Trophoblast cell (in vitro differentiated cells and primary cell): ENCODE results near the gene LRMDA.

Source experiments
- DNase-seq, 2 donors: peaks; one replicate each; pipeline ENCODE4 v3.0.0-alpha.2; 2016
- H2AFZ ChIP-seq: 2 replicates; pipeline ENCODE4 v1.6.1; 2013; ENCODE audit warnings: low read length, moderate library complexity, mild to moderate bottlenecking; ENCODE audit not compliant: insufficient read depth, poor library complexity
- H2AK5ac ChIP-seq: 2 replicates; pipeline ENCODE4 v1.6.1; 2013; ENCODE audit warnings: mild to moderate bottlenecking, low read length
- H2BK120ac ChIP-seq: 2 replicates; pipeline ENCODE4 v1.6.1; 2013; ENCODE audit warnings: low read length, mild to moderate bottlenecking, moderate library complexity; ENCODE audit not compliant: insufficient read depth, poor library complexity
- H2BK12ac ChIP-seq: 2 replicates; pipeline ENCODE4 v1.6.1; 2013; ENCODE audit warnings: mild to moderate bottlenecking, low read length, moderate library complexity
- H2BK5ac ChIP-seq: 2 replicates; pipeline ENCODE4 v1.6.1; 2013; ENCODE audit warnings: low read length, low read depth, moderate library complexity, mild to moderate bottlenecking; ENCODE audit not compliant: poor library complexity
- H3K14ac ChIP-seq: 2 replicates; pipeline ENCODE4 v1.6.1; 2013; ENCODE audit warnings: mild to moderate bottlenecking, low read length
- H3K18ac ChIP-seq: 2 replicates; pipeline ENCODE4 v1.6.1; 2013; ENCODE audit warnings: mild to moderate bottlenecking, low read length
- H3K23ac ChIP-seq: 2 replicates; pipeline ENCODE4 v1.6.1; 2013; ENCODE audit warnings: low read length
- H3K27ac ChIP-seq: 2 replicates; pipeline ENCODE4 v1.5.1; 2013; ENCODE audit warnings: low read depth, mild to moderate bottlenecking, inconsistent platforms, low read length, moderate library complexity
- H3K27me3 ChIP-seq: 2 replicates; pipeline ENCODE4 v1.6.1; 2013; ENCODE audit warnings: inconsistent platforms, mild to moderate bottlenecking, low read length, moderate library complexity; ENCODE audit not compliant: insufficient read depth
- H3K36me3 ChIP-seq, 2 experiments: 1 replicate in 1 of 2; 2 replicates in 1 of 2; pipeline ENCODE4 v1.6.1; 2013; ENCODE audit warnings: low read length in 2 of 2, mild to moderate bottlenecking in 2 of 2, moderate library complexity in 1 of 2; ENCODE audit not compliant: insufficient read depth in 2 of 2, control insufficient read depth in 1 of 2
- H3K4ac ChIP-seq: 2 replicates; pipeline ENCODE4 v1.6.1; 2013; ENCODE audit warnings: low read depth, mild to moderate bottlenecking, low read length, moderate library complexity
- H3K4me1 ChIP-seq, 2 experiments: 1 replicate in 1 of 2; 2 replicates in 1 of 2; pipeline ENCODE4 v1.6.1; 2013; ENCODE audit warnings: low read length in 2 of 2, mild to moderate bottlenecking in 2 of 2, moderate library complexity in 1 of 2; ENCODE audit not compliant: insufficient read depth in 2 of 2, control insufficient read depth in 1 of 2
- H3K4me2 ChIP-seq: 2 replicates; pipeline ENCODE4 v1.6.1; 2013; ENCODE audit warnings: inconsistent platforms, mild to moderate bottlenecking, low read length, moderate library complexity
- H3K4me3 ChIP-seq: 2 replicates; pipeline ENCODE4 v1.5.1; 2013; ENCODE audit warnings: mild to moderate bottlenecking, low read depth, low read length, inconsistent platforms
- H3K79me1 ChIP-seq: one replicate; pipeline ENCODE4 v1.6.1; 2013; ENCODE audit warnings: low read length
- H3K79me2 ChIP-seq: 2 replicates; pipeline ENCODE4 v1.6.1; 2013; ENCODE audit warnings: low read length, mild to moderate bottlenecking; ENCODE audit not compliant: control insufficient read depth, insufficient read depth, poor library complexity
- H3K9ac ChIP-seq: 2 replicates; pipeline ENCODE4 v1.6.1; 2013; ENCODE audit warnings: mild to moderate bottlenecking, low read length
- H3K9me3 ChIP-seq: 2 replicates; pipeline ENCODE4 v1.6.1; 2013; ENCODE audit warnings: low read depth, mild to moderate bottlenecking, control low read depth, inconsistent platforms, low read length; ENCODE audit not compliant: insufficient read depth
- H4K12ac ChIP-seq: 2 replicates; pipeline ENCODE4 v1.6.1; 2013; ENCODE audit warnings: low read depth, mild to moderate bottlenecking, low read length, moderate library complexity
- H4K8ac ChIP-seq: 2 replicates; pipeline ENCODE4 v1.6.1; 2013; ENCODE audit warnings: low read depth, mild to moderate bottlenecking, low read length, moderate library complexity
- H4K91ac ChIP-seq: one replicate; pipeline ENCODE4 v1.6.1; 2013; ENCODE audit warnings: low read depth, mild to moderate bottlenecking, low read length, moderate library complexity
- WGBS: extraction: QIAGEN DNeasy Blood & Tissue Kit; methylation state at CpG from one replicate; pipeline ENCODE4 v1.1.7; 2013; ENCODE audit warnings: missing lambda C conversion rate; ENCODE audit not compliant: insufficient read length, insufficient coverage; ENCODE audit errors: extremely low coverage; 5-methylcytosine and 5-hydroxymethylcytosine counted together

LRMDA gene

GRCh38 chr10:76017733-76018433, 586.5 kb downstream of the LRMDA start:
- Histone ChIP-seq H2BK120ac (no peak overlapping the region), H3K4me2 (no peak overlapping the region)
- no CpG with 5 or more reads among the region's 6 CpGs for WGBS

GRCh38 chr10:76020630-76021029, 589.2 kb downstream of the LRMDA start:
- no peak overlapping the region for H3K4me2 ChIP-seq
- no peak overlapping the region for H3K4me3 ChIP-seq
- WGBS, result no CpG with 5 or more reads among the region's 2 CpGs

More at GRCh38 chr10:76017733-76018433, 586.5 kb downstream of the LRMDA start:
- no peaks in the 10 kb centered on the region for H3K27me3 ChIP-seq
- no peak overlapping the region for H3K23ac ChIP-seq
- H4K8ac ChIP-seq, result no peak overlapping the region
- H2BK12ac ChIP-seq, result no peak overlapping the region
- DNase-seq, result no peak
- no peaks in the 10 kb centered on the region for H3K79me1 ChIP-seq
- no peak overlapping the region for H4K91ac ChIP-seq
- H2AK5ac ChIP-seq, result no peak overlapping the region
- H3K27ac ChIP-seq, result no peak overlapping the region
- H3K4me1 ChIP-seq, result no peaks in the 10 kb centered on the region
- no peaks in the 10 kb centered on the region for H3K79me2 ChIP-seq
- no peak overlapping the region for H2AFZ ChIP-seq
- no peak overlapping the region for H2BK5ac ChIP-seq
- no peak overlapping the region for H3K4me3 ChIP-seq
- H4K12ac ChIP-seq, result no peak overlapping the region
- no peak overlapping the region for H3K9ac ChIP-seq
- no peak overlapping the region for H3K14ac ChIP-seq
- no peaks in the 10 kb centered on the region for H3K36me3 ChIP-seq
- no peaks in the 10 kb centered on the region for H3K9me3 ChIP-seq
- no peak overlapping the region for H3K4ac ChIP-seq
- H3K18ac ChIP-seq, result no peak overlapping the region

GRCh38 chr10:76021398-76021797, 590.0 kb downstream of the LRMDA start:
- H4K8ac ChIP-seq, result no peak overlapping the region
- no peak overlapping the region for H3K18ac ChIP-seq
- H3K79me1 ChIP-seq, result no peaks in the 10 kb centered on the region
- H3K27me3 ChIP-seq, result no peaks in the 10 kb centered on the region
- no peak overlapping the region for H2BK5ac ChIP-seq
- H3K27ac ChIP-seq, result no peak overlapping the region
- no peak overlapping the region for H2AK5ac ChIP-seq
- WGBS, result no CpG with 5 or more reads among the region's 1 CpG
- H3K9ac ChIP-seq, result no peak overlapping the region
- H4K91ac ChIP-seq, result no peak overlapping the region
- DNase-seq, result no peak
- no peak overlapping the region for H3K23ac ChIP-seq
- no peak overlapping the region for H3K4ac ChIP-seq
- H3K14ac ChIP-seq, result no peak overlapping the region
- H2BK120ac ChIP-seq, result no peak overlapping the region
- H3K79me2 ChIP-seq, result no peaks in the 10 kb centered on the region
- no peak overlapping the region for H2AFZ ChIP-seq
- no peak overlapping the region for H4K12ac ChIP-seq
- H3K36me3 ChIP-seq, result no peaks in the 10 kb centered on the region
- no peak overlapping the region for H3K4me2 ChIP-seq
- H2BK12ac ChIP-seq, result no peak overlapping the region
- H3K9me3 ChIP-seq, result no peaks in the 10 kb centered on the region
- H3K4me3 ChIP-seq, result no peak overlapping the region
- H3K4me1 ChIP-seq, result no peaks in the 10 kb centered on the region

More at GRCh38 chr10:76020630-76021029, 589.2 kb downstream of the LRMDA start:
- no peak overlapping the region for H4K8ac ChIP-seq
- DNase-seq, result no peak
- no peak overlapping the region for H4K12ac ChIP-seq
- no peak overlapping the region for H3K18ac ChIP-seq
- no peak overlapping the region for H4K91ac ChIP-seq
- no peaks in the 10 kb centered on the region for H3K9me3 ChIP-seq
- H3K4ac ChIP-seq, result no peak overlapping the region
- no peak overlapping the region for H3K14ac ChIP-seq
- H3K27ac ChIP-seq, result no peak overlapping the region
- H3K36me3 ChIP-seq, result no peaks in the 10 kb centered on the region
- no peak overlapping the region for H2BK12ac ChIP-seq
- no peak overlapping the region for H2AK5ac ChIP-seq
- H3K79me1 ChIP-seq, result no peaks in the 10 kb centered on the region
- H3K27me3 ChIP-seq, result no peaks in the 10 kb centered on the region
- no peak overlapping the region for H2BK5ac ChIP-seq
- no peak overlapping the region for H3K23ac ChIP-seq
- no peaks in the 10 kb centered on the region for H3K4me1 ChIP-seq
- H2BK120ac ChIP-seq, result no peak overlapping the region
- H3K9ac ChIP-seq, result no peak overlapping the region
- no peaks in the 10 kb centered on the region for H3K79me2 ChIP-seq
- no peak overlapping the region for H2AFZ ChIP-seq

DNA sequence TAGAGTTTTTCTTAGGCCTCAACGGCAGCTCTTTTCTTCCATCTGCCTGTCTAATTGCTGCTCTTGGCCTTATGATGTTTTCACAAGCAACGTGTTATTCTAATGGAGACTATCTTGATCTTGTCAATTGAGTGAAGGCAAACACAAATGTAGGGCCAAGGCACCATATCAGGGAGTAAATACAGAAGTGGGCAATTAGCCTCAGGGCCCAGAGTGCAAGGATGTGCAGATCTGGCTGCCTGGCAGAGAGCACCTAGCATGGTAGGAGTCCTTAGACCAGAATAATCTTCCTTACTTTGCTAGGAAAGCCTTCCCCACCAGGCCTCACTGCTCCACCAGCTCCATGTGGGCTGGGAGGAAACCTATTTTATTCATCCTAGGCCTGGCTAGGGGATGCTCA, 590.9 kb downstream of the LRMDA start:
- Histone ChIP-seq H3K14ac (no peak overlapping the region), H2AK5ac (no peak overlapping the region), H4K8ac (no peak overlapping the region), H3K4ac (no peak overlapping the region), H2AFZ (no peak overlapping the region), H4K91ac (no peak overlapping the region), H3K9me3 (no peaks in the 10 kb centered on the region), H3K4me1 (no peaks in the 10 kb centered on the region), H2BK120ac (no peak overlapping the region), H2BK5ac (no peak overlapping the region), H3K79me1 (no peaks in the 10 kb centered on the region), H3K9ac (no peak overlapping the region), H3K27ac (no peak overlapping the region), H3K4me2 (no peak overlapping the region), H3K79me2 (no peaks in the 10 kb centered on the region), H3K4me3 (no peak overlapping the region), H3K18ac (no peak overlapping the region), H2BK12ac (no peak overlapping the region), H4K12ac (no peak overlapping the region), H3K23ac (no peak overlapping the region), H3K27me3 (no peaks in the 10 kb centered on the region), H3K36me3 (no peaks in the 10 kb centered on the region)
- no peak for DNase-seq
- no CpG with 5 or more reads among the region's 2 CpGs for WGBS
